ENCODE measurements around the gene EIF4H.

EIF4H gene

DNA sequence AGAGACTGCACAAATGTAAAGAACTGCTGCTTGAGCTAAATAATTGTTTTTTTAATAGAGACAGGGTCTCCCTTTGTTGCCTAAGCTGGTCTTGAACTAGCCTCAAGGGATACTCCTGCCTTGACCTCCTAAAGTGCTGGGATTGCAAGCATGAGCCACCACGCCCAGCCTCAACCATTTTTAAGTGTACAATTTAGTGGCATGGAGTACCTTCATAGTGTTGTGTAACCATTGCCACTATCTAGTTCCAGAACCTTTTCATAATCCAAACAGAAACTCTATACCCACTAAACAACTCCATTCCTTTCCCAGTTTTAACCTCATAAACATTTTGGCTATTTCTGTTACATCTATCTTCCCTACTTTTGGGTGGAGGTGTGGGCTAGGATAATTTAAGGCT is 6.7 kb downstream of the EIF4H start:
- Mint-ChIP-seq H3K9me3 (no peaks in the 10 kb centered on the region), H3K27me3 (no peaks in the 10 kb centered on the region), H3K4me3 (no peak overlapping the region), H3K4me1 (peaks cover 75% of the 10 kb centered on the region), H3K36me3 (ENCODE audit: insufficient read depth) (peaks cover 36% of the 10 kb centered on the region), H3K27ac (ENCODE audit: low read depth) (peak overlapping the region; percentile 38)
- ATAC-seq (replicated peaks; ENCODE audit: extremely low read depth, poor library complexity, severe bottlenecking) (no peak), DNase-seq (ENCODE audit: low spot score in 2 of 2) (no peak)

DNA sequence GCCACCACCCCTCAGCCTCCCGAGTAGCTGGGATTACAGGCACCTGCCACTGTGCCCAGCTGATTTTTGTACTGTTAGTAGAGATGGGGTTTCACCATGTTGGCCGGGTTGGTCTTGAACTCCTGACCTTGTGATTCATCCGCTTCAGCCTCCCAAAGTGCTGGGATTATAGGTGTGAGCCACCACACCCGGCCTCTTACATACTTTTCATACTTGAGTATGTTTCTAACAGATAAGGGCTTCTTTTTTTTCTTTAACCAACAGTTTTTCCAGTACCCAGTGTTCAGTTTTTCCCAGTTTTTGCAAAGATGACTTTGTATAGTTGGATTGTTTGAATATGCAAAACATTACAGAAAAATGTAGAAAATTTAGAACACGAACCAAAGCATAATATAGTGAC is 7.7 kb downstream of the EIF4H start:
- ATAC-seq (replicated peaks; ENCODE audit: extremely low read depth, poor library complexity, severe bottlenecking) = no peak
- Mint-ChIP-seq H3K36me3 (ENCODE audit: insufficient read depth) (peaks cover 35% of the 10 kb centered on the region), H3K4me1 (peaks cover 78% of the 10 kb centered on the region), H3K27me3 (no peaks in the 10 kb centered on the region), H3K9me3 (no peaks in the 10 kb centered on the region), H3K4me3 (no peak overlapping the region), H3K27ac (ENCODE audit: low read depth) (peak overlapping the region; percentile 8)
- DNase-seq (ENCODE audit: low spot score in 2 of 2) = no peak

- ATAC-seq (replicated peaks; ENCODE audit: extremely low read depth, poor library complexity, severe bottlenecking) = no peak
- Mint-ChIP-seq H3K4me3 (peak overlapping the region; percentile 49), H3K36me3 (ENCODE audit: insufficient read depth) (peaks cover 38% of the 10 kb centered on the region)
These were observed 8.4 kb downstream of the EIF4H start for GRCh38 chr7:74182453-74183090.

GRCh38 chr7:74183142-74183541 is 9.0 kb downstream of the EIF4H start:
- H3K36me3 Mint-ChIP-seq (ENCODE audit: insufficient read depth) = peaks cover 42% of the 10 kb centered on the region
- ATAC-seq (replicated peaks; ENCODE audit: extremely low read depth, poor library complexity, severe bottlenecking) (no peak), DNase-seq (ENCODE audit: low spot score in 2 of 2) (no peak)
- peak overlapping the region; percentile 8 for H3K27ac Mint-ChIP-seq (ENCODE audit: low read depth)
- H3K4me3 Mint-ChIP-seq = peak overlapping the region; percentile 49
- no peaks in the 10 kb centered on the region for H3K27me3 Mint-ChIP-seq
- H3K4me1 Mint-ChIP-seq = peaks cover 80% of the 10 kb centered on the region
- no peaks in the 10 kb centered on the region for H3K9me3 Mint-ChIP-seq

More at GRCh38 chr7:74182453-74183090, 8.4 kb downstream of the EIF4H start:
- DNase-seq (ENCODE audit: low spot score in 2 of 2) = no peak
- no peaks in the 10 kb centered on the region for H3K9me3 Mint-ChIP-seq
- H3K27me3 Mint-ChIP-seq = no peaks in the 10 kb centered on the region
- peak overlapping the region; percentile 8 for H3K27ac Mint-ChIP-seq (ENCODE audit: low read depth)
- H3K4me1 Mint-ChIP-seq = peaks cover 80% of the 10 kb centered on the region

- DNase-seq (ENCODE audit: low spot score in 2 of 2) (no peak), ATAC-seq (replicated peaks; ENCODE audit: extremely low read depth, poor library complexity, severe bottlenecking) (peak; percentile 58)
- Mint-ChIP-seq H3K27me3 (no peaks in the 10 kb centered on the region), H3K4me3 (peak overlapping the region; percentile 49), H3K27ac (ENCODE audit: low read depth) (peak overlapping the region; percentile 8), H3K4me1 (peaks cover 83% of the 10 kb centered on the region), H3K9me3 (no peaks in the 10 kb centered on the region), H3K36me3 (ENCODE audit: insufficient read depth) (peaks cover 43% of the 10 kb centered on the region)
These were observed 9.7 kb downstream of the EIF4H start for GRCh38 chr7:74183653-74184450.

- no peak overlapping the region for H3K4me3 Mint-ChIP-seq
- H3K36me3 Mint-ChIP-seq (ENCODE audit: insufficient read depth) = peaks cover 50% of the 10 kb centered on the region
- ATAC-seq (replicated peaks; ENCODE audit: extremely low read depth, poor library complexity, severe bottlenecking) (no peak), DNase-seq (ENCODE audit: low spot score in 2 of 2) (no peak)
- H3K27ac Mint-ChIP-seq (ENCODE audit: low read depth) = peak overlapping the region; percentile 8
- peaks cover 82% of the 10 kb centered on the region for H3K4me1 Mint-ChIP-seq
- no peaks in the 10 kb centered on the region for H3K27me3 Mint-ChIP-seq
- H3K9me3 Mint-ChIP-seq = no peaks in the 10 kb centered on the region
These were observed 10.9 kb downstream of the EIF4H start for GRCh38 chr7:74185016-74185415.

DNA sequence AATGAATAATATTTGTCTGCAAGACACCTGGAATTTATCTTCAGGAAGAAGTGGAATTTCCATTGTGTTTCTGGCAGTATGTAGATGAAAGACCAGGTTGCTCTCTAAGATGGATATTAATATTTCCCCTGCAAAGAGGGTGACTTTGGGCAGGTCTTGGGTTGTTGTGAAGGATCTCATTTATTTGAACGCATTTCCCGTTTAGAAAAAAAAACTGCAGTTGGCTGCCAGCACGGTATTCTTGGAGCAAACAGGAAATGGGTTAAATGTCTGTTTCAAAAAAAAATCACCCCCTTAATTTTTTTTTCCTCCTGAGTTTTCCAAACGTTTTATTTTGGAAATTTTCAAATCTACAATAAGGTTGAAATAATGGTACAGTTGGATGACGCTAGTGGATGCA is 11.5 kb downstream of the EIF4H start:
- Mint-ChIP-seq H3K36me3 (ENCODE audit: insufficient read depth) (peaks cover 56% of the 10 kb centered on the region), H3K4me1 (peaks cover 77% of the 10 kb centered on the region), H3K27ac (ENCODE audit: low read depth) (no peak overlapping the region), H3K27me3 (no peaks in the 10 kb centered on the region), H3K4me3 (peak overlapping the region; percentile 34), H3K9me3 (no peaks in the 10 kb centered on the region)
- DNase-seq (ENCODE audit: low spot score in 2 of 2) (no peak), ATAC-seq (replicated peaks; ENCODE audit: extremely low read depth, poor library complexity, severe bottlenecking) (no peak)

DNA sequence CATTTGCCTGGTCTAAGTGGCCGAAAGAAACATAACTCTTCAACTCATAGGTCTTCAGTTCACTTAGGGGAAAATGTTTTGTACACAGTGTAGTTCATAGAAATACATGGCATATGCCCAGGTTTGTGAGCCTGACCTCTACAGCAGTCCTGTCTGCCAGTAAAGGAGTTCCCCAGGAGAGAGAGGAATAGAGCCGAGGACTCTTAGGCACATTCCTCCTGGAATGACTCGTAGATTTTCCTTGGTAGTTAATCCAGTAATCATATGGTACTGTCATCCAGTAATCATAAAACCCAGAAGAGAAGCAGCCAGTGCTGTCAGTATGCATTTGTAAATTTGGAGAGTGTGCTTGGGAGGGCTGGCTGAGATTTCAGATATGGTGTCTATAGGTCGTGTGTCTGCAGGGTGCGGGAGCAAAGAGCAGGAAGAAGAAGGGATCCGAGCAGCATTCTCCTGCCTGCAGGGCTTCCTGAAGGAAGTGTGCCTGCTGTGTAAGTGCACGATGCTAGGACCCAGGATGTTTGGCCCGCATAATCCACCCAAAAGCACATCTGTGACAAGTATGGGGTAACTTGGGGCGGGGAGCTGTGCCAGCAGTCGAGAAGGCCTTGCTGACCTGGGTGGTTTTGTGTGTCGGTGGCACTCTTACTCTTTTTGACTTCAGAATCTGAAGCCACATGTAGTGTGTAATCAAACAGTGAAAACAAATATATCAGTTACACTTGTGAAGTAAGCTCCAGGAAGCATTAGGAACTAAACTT is 13.9 kb downstream of the EIF4H start:
- Mint-ChIP-seq H3K27ac (ENCODE audit: low read depth) (peak overlapping the region; percentile 22), H3K4me1 (peaks cover 54% of the 10 kb centered on the region), H3K4me3 (peak overlapping the region; percentile 21), H3K27me3 (no peaks in the 10 kb centered on the region), H3K36me3 (ENCODE audit: insufficient read depth) (peaks cover 71% of the 10 kb centered on the region), H3K9me3 (no peaks in the 10 kb centered on the region)
- no peak for ATAC-seq (replicated peaks; ENCODE audit: extremely low read depth, poor library complexity, severe bottlenecking)
- no peak for DNase-seq (ENCODE audit: low spot score in 2 of 2)

DNA sequence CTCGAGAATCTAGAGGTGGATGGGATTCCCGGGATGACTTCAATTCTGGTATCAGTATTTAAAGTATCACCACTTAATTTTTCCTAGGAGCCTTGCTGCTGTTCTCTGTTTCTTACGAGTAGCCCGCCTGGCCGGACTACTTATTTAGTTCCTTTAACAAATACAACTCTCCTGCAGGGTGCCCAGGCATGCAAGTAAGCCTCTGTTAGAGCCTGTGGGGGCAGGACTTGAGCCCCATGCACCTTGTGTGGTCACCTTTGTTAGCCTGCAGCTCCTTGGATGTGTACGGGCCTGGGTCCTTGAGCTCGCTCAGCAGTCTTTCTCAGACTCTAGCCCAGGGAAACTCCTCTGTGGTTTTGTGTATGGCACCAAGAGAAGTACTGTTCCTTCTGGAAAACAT is 16.1 kb downstream of the EIF4H start:
- no peak for DNase-seq (ENCODE audit: low spot score in 2 of 2)
- peaks cover 42% of the 10 kb centered on the region for H3K4me1 Mint-ChIP-seq

GRCh38 chr7:74191231-74191630 is 17.1 kb downstream of the EIF4H start:
- DNase-seq (ENCODE audit: low spot score in 2 of 2) (no peak), ATAC-seq (replicated peaks; ENCODE audit: extremely low read depth, poor library complexity, severe bottlenecking) (no peak)
- Mint-ChIP-seq H3K4me3 (no peak overlapping the region), H3K36me3 (ENCODE audit: insufficient read depth) (peaks cover 85% of the 10 kb centered on the region), H3K27ac (ENCODE audit: low read depth) (no peak overlapping the region), H3K4me1 (peaks cover 40% of the 10 kb centered on the region), H3K9me3 (no peaks in the 10 kb centered on the region), H3K27me3 (no peaks in the 10 kb centered on the region)

More for the DNA sequence above, 16.1 kb downstream of the EIF4H start:
- Mint-ChIP-seq H3K27me3 (no peaks in the 10 kb centered on the region), H3K36me3 (ENCODE audit: insufficient read depth) (peaks cover 84% of the 10 kb centered on the region), H3K4me3 (no peak overlapping the region), H3K9me3 (no peaks in the 10 kb centered on the region), H3K27ac (ENCODE audit: low read depth) (no peak overlapping the region)
- no peak for ATAC-seq (replicated peaks; ENCODE audit: extremely low read depth, poor library complexity, severe bottlenecking)

- ATAC-seq (replicated peaks; ENCODE audit: extremely low read depth, poor library complexity, severe bottlenecking) (no peak), DNase-seq (ENCODE audit: low spot score in 2 of 2) (no peak)
- Mint-ChIP-seq H3K27me3 (no peaks in the 10 kb centered on the region), H3K27ac (ENCODE audit: low read depth) (peak overlapping the region; percentile 61), H3K4me3 (no peak overlapping the region), H3K4me1 (peaks cover 22% of the 10 kb centered on the region), H3K36me3 (ENCODE audit: insufficient read depth) (peaks cover 86% of the 10 kb centered on the region), H3K9me3 (no peaks in the 10 kb centered on the region)
These were observed 18.9 kb downstream of the EIF4H start for GRCh38 chr7:74193054-74193453.

GRCh38 chr7:74193913-74194312 is 19.8 kb downstream of the EIF4H start:
- Mint-ChIP-seq H3K27me3 (no peaks in the 10 kb centered on the region), H3K9me3 (no peaks in the 10 kb centered on the region), H3K4me1 (peaks cover 14% of the 10 kb centered on the region), H3K36me3 (ENCODE audit: insufficient read depth) (peaks cover 82% of the 10 kb centered on the region), H3K27ac (ENCODE audit: low read depth) (peak overlapping the region; percentile 61), H3K4me3 (no peak overlapping the region)
- no peak for ATAC-seq (replicated peaks; ENCODE audit: extremely low read depth, poor library complexity, severe bottlenecking)
- no peak for DNase-seq (ENCODE audit: low spot score in 2 of 2)

Data from central memory CD8-positive, alpha-beta T cell (primary cell).